ENCODE data around the gene TEDC2.

Gene TEDC2

GRCh38 chr16:2500918-2501750, 41.2 kb downstream of the TEDC2 start:
- peaks cover 2 to 12% of the 10 kb centered on the region in 2 donors for H3K36me3 ChIP-seq (ENCODE audit: control insufficient read depth in 1 of 2, insufficient read depth in 2 of 2, low read length in 2 of 2)
- H3K4me3 ChIP-seq (ENCODE audit: low read depth in 1 of 2, low read length in 2 of 2) = peak overlapping the region in 1 of 2 donors; percentile 28
- peaks cover 5 to 15% of the 10 kb centered on the region in 2 donors for H3K4me1 ChIP-seq (ENCODE audit: control insufficient read depth in 1 of 2, insufficient read depth in 2 of 2, low read length in 2 of 2)
- no peak overlapping the region for H3K9ac ChIP-seq (ENCODE audit: low read depth in 1 of 2, low read length in 2 of 2)
- H3K9me3 ChIP-seq (ENCODE audit: control insufficient read depth in 1 of 2, low read length in 2 of 2) = no peaks in the 10 kb centered on the region
- no peaks in the 10 kb centered on the region for H3K27me3 ChIP-seq (ENCODE audit: control insufficient read depth in 1 of 2, insufficient read depth in 2 of 2, low read length in 2 of 2)
- H3K27ac ChIP-seq (ENCODE audit: low read depth, low read length) = no peak overlapping the region

GRCh38 chr16:2501946-2502895, 42.3 kb downstream of the TEDC2 start:
- no peak overlapping the region for H3K9ac ChIP-seq (ENCODE audit: low read depth in 1 of 2, low read length in 2 of 2)

GRCh38 chr16:2505695-2506094, 45.8 kb downstream of the TEDC2 start:
- H3K4me3 ChIP-seq (ENCODE audit: low read depth in 1 of 2, low read length in 2 of 2) = no peak overlapping the region
- peaks cover 0 to 9% of the 10 kb centered on the region in 2 donors for H3K4me1 ChIP-seq (ENCODE audit: control insufficient read depth in 1 of 2, insufficient read depth in 2 of 2, low read length in 2 of 2)
- no peaks in the 10 kb centered on the region for H3K9me3 ChIP-seq (ENCODE audit: control insufficient read depth in 1 of 2, low read length in 2 of 2)
- H3K27ac ChIP-seq (ENCODE audit: low read depth, low read length) = no peak overlapping the region
- no peak overlapping the region for H3K9ac ChIP-seq (ENCODE audit: low read depth in 1 of 2, low read length in 2 of 2)
- no peaks in the 10 kb centered on the region for H3K27me3 ChIP-seq (ENCODE audit: control insufficient read depth in 1 of 2, insufficient read depth in 2 of 2, low read length in 2 of 2)
- no peaks in the 10 kb centered on the region for H3K36me3 ChIP-seq (ENCODE audit: control insufficient read depth in 1 of 2, insufficient read depth in 2 of 2, low read length in 2 of 2)

More at GRCh38 chr16:2501946-2502895, 42.3 kb downstream of the TEDC2 start:
- Histone ChIP-seq H3K27me3 (ENCODE audit: control insufficient read depth in 1 of 2, insufficient read depth in 2 of 2, low read length in 2 of 2) (no peaks in the 10 kb centered on the region), H3K4me3 (ENCODE audit: low read depth in 1 of 2, low read length in 2 of 2) (no peak overlapping the region), H3K36me3 (ENCODE audit: control insufficient read depth in 1 of 2, insufficient read depth in 2 of 2, low read length in 2 of 2) (peaks cover 2 to 6% of the 10 kb centered on the region in 2 donors), H3K27ac (ENCODE audit: low read depth, low read length) (no peak overlapping the region), H3K4me1 (ENCODE audit: control insufficient read depth in 1 of 2, insufficient read depth in 2 of 2, low read length in 2 of 2) (peaks cover 5 to 15% of the 10 kb centered on the region in 2 donors), H3K9me3 (ENCODE audit: control insufficient read depth in 1 of 2, low read length in 2 of 2) (no peaks in the 10 kb centered on the region)

DNA sequence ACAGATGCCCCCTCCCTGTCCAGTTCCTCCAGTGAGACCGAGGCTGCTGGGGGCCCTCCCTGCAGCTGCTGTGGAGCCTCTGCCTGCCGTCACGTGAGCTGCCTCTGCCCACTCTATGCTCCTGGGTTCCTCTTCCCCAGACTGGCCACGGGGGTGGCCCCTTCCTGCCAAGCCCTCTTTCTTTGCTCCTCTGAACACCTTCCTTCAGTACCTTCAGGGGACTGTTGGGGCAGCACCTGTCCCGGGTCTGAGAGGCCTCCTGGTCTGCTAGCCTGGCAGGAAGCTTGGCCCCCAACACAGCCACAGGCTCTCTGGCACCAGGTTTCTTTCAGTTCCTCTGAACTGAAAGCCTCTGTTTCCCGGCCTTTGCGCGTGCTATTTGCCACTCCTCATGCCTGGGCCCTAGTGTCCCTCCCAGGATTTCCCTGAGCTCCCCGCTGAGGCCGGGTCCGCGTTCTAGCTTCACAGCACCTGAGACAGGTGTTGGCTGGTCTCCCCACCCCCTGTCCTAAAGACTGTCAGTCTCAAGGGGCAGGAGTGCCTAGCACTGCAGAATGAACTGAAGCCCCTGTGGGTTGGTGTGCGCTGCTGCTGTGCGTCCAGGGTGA, 47.2 kb downstream of the TEDC2 start:
- peak overlapping the region; percentile 32 for H3K27ac ChIP-seq (ENCODE audit: low read depth, low read length)
- no peak overlapping the region for H3K4me3 ChIP-seq (ENCODE audit: low read depth in 1 of 2, low read length in 2 of 2)
- peaks cover 0 to 5% of the 10 kb centered on the region in 2 donors for H3K4me1 ChIP-seq (ENCODE audit: control insufficient read depth in 1 of 2, insufficient read depth in 2 of 2, low read length in 2 of 2)

DNA sequence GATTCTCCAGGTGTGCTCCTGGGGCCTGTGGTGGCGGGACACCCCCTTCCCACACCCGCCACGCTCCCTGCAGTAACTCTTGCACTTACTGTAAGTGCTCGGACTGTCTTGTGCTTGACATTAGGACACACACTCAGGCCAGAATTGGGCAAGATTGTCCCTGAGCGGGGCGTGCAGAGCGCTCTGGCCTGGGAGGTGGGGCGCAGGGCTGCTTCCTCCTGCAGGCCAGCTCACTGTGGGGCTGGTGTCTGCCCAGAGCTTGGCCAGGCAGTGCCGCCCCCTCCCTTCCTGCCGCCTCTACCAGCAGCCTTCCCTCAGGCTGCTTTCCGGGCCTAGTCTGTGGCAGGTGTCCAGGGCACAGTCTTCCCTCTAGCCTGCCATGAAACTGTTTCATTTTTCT, 47.8 kb downstream of the TEDC2 start:
- Histone ChIP-seq H3K4me3 (ENCODE audit: low read depth in 1 of 2, low read length in 2 of 2) (no peak overlapping the region), H3K27me3 (ENCODE audit: control insufficient read depth in 1 of 2, insufficient read depth in 2 of 2, low read length in 2 of 2) (no peaks in the 10 kb centered on the region), H3K9ac (ENCODE audit: low read depth in 1 of 2, low read length in 2 of 2) (no peak overlapping the region), H3K27ac (ENCODE audit: low read depth, low read length) (peak overlapping the region; percentile 32), H3K36me3 (ENCODE audit: control insufficient read depth in 1 of 2, insufficient read depth in 2 of 2, low read length in 2 of 2) (no peaks in the 10 kb centered on the region), H3K4me1 (ENCODE audit: control insufficient read depth in 1 of 2, insufficient read depth in 2 of 2, low read length in 2 of 2) (peaks cover 0 to 9% of the 10 kb centered on the region in 2 donors), H3K9me3 (ENCODE audit: control insufficient read depth in 1 of 2, low read length in 2 of 2) (no peaks in the 10 kb centered on the region)

More for the DNA sequence above, 47.2 kb downstream of the TEDC2 start:
- Histone ChIP-seq H3K9ac (ENCODE audit: low read depth in 1 of 2, low read length in 2 of 2) (no peak overlapping the region), H3K9me3 (ENCODE audit: control insufficient read depth in 1 of 2, low read length in 2 of 2) (no peaks in the 10 kb centered on the region), H3K27me3 (ENCODE audit: control insufficient read depth in 1 of 2, insufficient read depth in 2 of 2, low read length in 2 of 2) (no peaks in the 10 kb centered on the region), H3K36me3 (ENCODE audit: control insufficient read depth in 1 of 2, insufficient read depth in 2 of 2, low read length in 2 of 2) (no peaks in the 10 kb centered on the region)

- Histone ChIP-seq H3K4me1 (ENCODE audit: control insufficient read depth in 1 of 2, insufficient read depth in 2 of 2, low read length in 2 of 2) (peaks cover 6 to 15% of the 10 kb centered on the region in 2 donors), H3K27ac (ENCODE audit: low read depth, low read length) (no peak overlapping the region), H3K4me3 (ENCODE audit: low read depth in 1 of 2, low read length in 2 of 2) (no peak overlapping the region), H3K36me3 (ENCODE audit: control insufficient read depth in 1 of 2, insufficient read depth in 2 of 2, low read length in 2 of 2) (no peaks in the 10 kb centered on the region), H3K27me3 (ENCODE audit: control insufficient read depth in 1 of 2, insufficient read depth in 2 of 2, low read length in 2 of 2) (no peaks in the 10 kb centered on the region), H3K9ac (ENCODE audit: low read depth in 1 of 2, low read length in 2 of 2) (no peak overlapping the region), H3K9me3 (ENCODE audit: control insufficient read depth in 1 of 2, low read length in 2 of 2) (no peaks in the 10 kb centered on the region)
These were observed 49.0 kb downstream of the TEDC2 start for GRCh38 chr16:2508722-2509400.

GRCh38 chr16:2511128-2511800, 51.4 kb downstream of the TEDC2 start:
- Histone ChIP-seq H3K36me3 (ENCODE audit: control insufficient read depth in 1 of 2, insufficient read depth in 2 of 2, low read length in 2 of 2) (peaks cover 0 to 1% of the 10 kb centered on the region in 2 donors), H3K9me3 (ENCODE audit: control insufficient read depth in 1 of 2, low read length in 2 of 2) (no peaks in the 10 kb centered on the region), H3K27me3 (ENCODE audit: control insufficient read depth in 1 of 2, insufficient read depth in 2 of 2, low read length in 2 of 2) (no peaks in the 10 kb centered on the region), H3K4me3 (ENCODE audit: low read depth in 1 of 2, low read length in 2 of 2) (peak overlapping the region in 1 of 2 donors; percentile 16), H3K9ac (ENCODE audit: low read depth in 1 of 2, low read length in 2 of 2) (no peak overlapping the region), H3K4me1 (ENCODE audit: control insufficient read depth in 1 of 2, insufficient read depth in 2 of 2, low read length in 2 of 2) (peaks cover 21 to 31% of the 10 kb centered on the region in 2 donors), H3K27ac (ENCODE audit: low read depth, low read length) (no peak overlapping the region)

GRCh38 chr16:2511996-2512734, 52.3 kb downstream of the TEDC2 start:
- no peak overlapping the region for H3K4me3 ChIP-seq (ENCODE audit: low read depth in 1 of 2, low read length in 2 of 2)
- no peaks in the 10 kb centered on the region for H3K9me3 ChIP-seq (ENCODE audit: control insufficient read depth in 1 of 2, low read length in 2 of 2)
- peaks cover 30 to 40% of the 10 kb centered on the region in 2 donors for H3K4me1 ChIP-seq (ENCODE audit: control insufficient read depth in 1 of 2, insufficient read depth in 2 of 2, low read length in 2 of 2)
- no peaks in the 10 kb centered on the region for H3K27me3 ChIP-seq (ENCODE audit: control insufficient read depth in 1 of 2, insufficient read depth in 2 of 2, low read length in 2 of 2)
- no peak overlapping the region for H3K9ac ChIP-seq (ENCODE audit: low read depth in 1 of 2, low read length in 2 of 2)
- H3K36me3 ChIP-seq (ENCODE audit: control insufficient read depth in 1 of 2, insufficient read depth in 2 of 2, low read length in 2 of 2) = peaks cover 0 to 3% of the 10 kb centered on the region in 2 donors
- H3K27ac ChIP-seq (ENCODE audit: low read depth, low read length) = no peak overlapping the region

Measured in duodenal mucosa (tissue), 2 donors.